Measurements from ENCODE around the gene NDUFA11. TPM values are rescaled to one million over a fixed set of nuclear protein-coding genes. Genes with fewer than 3 reads are reported as not detected.

Gene NDUFA11
- total and polyA plus RNA-seq, 3 experiments from 2014 or later, result 216 to 399 (median 232) TPM

DNA sequence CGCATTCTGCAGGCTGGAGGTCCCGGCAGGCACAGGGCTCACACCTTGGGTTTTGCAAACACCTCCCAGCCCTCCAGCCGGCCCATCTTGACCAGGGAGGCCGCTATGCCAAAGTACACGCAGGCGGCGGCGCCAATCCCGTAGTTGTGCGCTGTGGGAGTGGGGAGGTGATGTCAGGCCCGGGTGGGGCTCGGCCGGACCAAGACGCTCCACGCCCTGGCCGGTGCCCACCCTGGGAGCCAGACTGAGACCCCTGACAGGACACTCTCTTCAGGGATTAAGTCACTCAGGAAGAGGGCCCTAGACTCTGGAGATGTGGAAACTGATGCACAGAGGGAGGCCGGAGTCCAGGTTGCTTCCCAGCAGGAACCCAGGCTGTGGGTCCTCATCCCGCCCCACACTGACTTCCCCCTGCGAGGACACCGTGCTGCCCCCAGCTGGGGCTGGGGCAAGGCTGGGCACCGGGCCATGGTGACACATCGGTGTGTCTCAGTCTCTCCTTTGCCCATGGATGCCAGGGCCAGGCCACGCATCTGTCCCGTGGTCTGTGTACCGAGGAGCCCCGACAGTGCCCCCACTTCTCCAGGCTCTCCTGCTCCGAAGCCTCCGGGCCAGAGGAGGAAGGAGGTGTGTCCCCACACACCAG, 8.8 kb downstream of the NDUFA11 start:
- peaks cover 0 to 6% of the 10 kb centered on the region in 2 donors for H3K27me3 Mint-ChIP-seq
- Histone ChIP-seq H3K36me3 (ENCODE audit: insufficient read depth, low read length) (no peaks in the 10 kb centered on the region), H3K9me3 (ENCODE audit: low read length) (no peaks in the 10 kb centered on the region), H3K4me1 (ENCODE audit: insufficient read depth, low read length) (no peaks in the 10 kb centered on the region), H3K27me3 (ENCODE audit: insufficient read depth, low read length, poor library complexity, severe bottlenecking) (no peaks in the 10 kb centered on the region), H3K4me3 (ENCODE audit: low read length) (no peak overlapping the region), H3K27ac (ENCODE audit: low read depth, low read length) (no peak overlapping the region)
- ChIA-PET CTCF (no interaction called here), POLR2A (no interaction called here)
- H3K36me3 Mint-ChIP-seq, result peaks cover 0 to 32% (median 0%) of the 10 kb centered on the region in 3 donors
- DNase-seq, result no peak
- peaks cover 0 to 5% (median 2%) of the 10 kb centered on the region in 3 donors for H3K4me1 Mint-ChIP-seq
- H3K9me3 Mint-ChIP-seq, result no peaks in the 10 kb centered on the region
- no peak overlapping the region for H3K4me3 Mint-ChIP-seq
- no peak overlapping the region for H3K27ac Mint-ChIP-seq

DNA sequence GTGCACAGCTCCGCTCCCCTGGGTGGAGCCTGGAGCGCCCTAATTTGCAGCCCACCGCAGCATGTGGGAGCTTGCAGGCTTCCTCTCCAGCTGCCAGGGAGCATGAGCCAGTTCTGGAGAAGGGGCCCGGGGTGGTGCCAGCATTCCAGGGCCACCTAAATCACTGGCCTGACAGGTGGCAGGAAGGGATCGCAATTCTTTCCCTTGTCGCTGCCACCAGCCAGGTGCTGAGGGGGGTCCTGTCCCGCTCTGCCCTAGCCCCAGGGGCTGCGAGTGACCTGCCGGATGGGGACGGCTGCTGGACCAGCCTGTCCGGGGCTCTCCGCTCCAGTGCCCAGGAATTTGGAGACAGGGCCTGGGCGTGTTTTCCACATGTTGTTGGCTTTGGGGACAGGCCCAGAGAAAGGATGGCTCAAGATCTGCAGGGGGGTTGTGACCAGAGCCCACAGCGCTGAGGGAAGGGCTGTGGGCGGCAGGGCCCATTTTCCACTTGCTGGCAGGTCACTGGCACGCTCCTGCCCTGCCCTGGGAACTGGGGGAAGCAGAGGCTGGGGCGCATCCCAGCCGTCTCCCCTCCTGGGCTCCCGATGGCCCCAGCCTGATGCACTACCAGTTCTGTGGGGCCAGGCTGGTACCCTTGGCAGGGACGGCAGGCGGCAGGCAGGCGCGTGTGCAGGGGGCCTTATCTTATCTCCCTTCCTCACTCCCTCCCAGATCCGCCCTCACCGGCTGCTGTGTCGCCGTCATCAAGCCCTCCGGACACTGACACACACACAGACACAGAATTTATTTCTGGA, 9.5 kb downstream of the NDUFA11 start:
- no peak overlapping the region for H3K4me3 Mint-ChIP-seq
- H3K36me3 Mint-ChIP-seq, result peaks cover 0 to 32% (median 0%) of the 10 kb centered on the region in 3 donors
- H3K27me3 Mint-ChIP-seq, result peaks cover 4 to 6% of the 10 kb centered on the region in 2 donors
- ChIA-PET POLR2A (no interaction called here), CTCF (interaction anchor here (1.3 kb wide), 1 partner anchor 9 kb away, joined by 4 read pairs; the partner anchor contains the start of gene NDUFA11)
- H3K4me1 Mint-ChIP-seq, result peaks cover 0 to 5% (median 2%) of the 10 kb centered on the region in 3 donors
- no peak overlapping the region for H3K27ac ChIP-seq (ENCODE audit: low read depth, low read length)
- no peaks in the 10 kb centered on the region for H3K4me1 ChIP-seq (ENCODE audit: insufficient read depth, low read length)
- H3K27ac Mint-ChIP-seq, result no peak overlapping the region
- no peaks in the 10 kb centered on the region for H3K27me3 ChIP-seq (ENCODE audit: insufficient read depth, low read length, poor library complexity, severe bottlenecking)
- H3K4me3 ChIP-seq (ENCODE audit: low read length), result no peak overlapping the region
- H3K36me3 ChIP-seq (ENCODE audit: insufficient read depth, low read length), result no peaks in the 10 kb centered on the region
- no peak for DNase-seq
- no peaks in the 10 kb centered on the region for H3K9me3 ChIP-seq (ENCODE audit: low read length)
- H3K9me3 Mint-ChIP-seq, result no peaks in the 10 kb centered on the region

GRCh38 chr19:5893296-5893903, 10.2 kb downstream of the NDUFA11 start:
- Mint-ChIP-seq H3K27ac (peak overlapping the region in 1 of 8 donors; percentile 14), H3K9me3 (no peaks in the 10 kb centered on the region), H3K27me3 (peaks cover 4 to 6% of the 10 kb centered on the region in 2 donors), H3K36me3 (peaks cover 0 to 32% (median 0%) of the 10 kb centered on the region in 3 donors), H3K4me3 (no peak overlapping the region), H3K4me1 (peaks cover 0 to 5% (median 2%) of the 10 kb centered on the region in 3 donors)
- Histone ChIP-seq H3K4me1 (ENCODE audit: insufficient read depth, low read length) (no peaks in the 10 kb centered on the region), H3K9me3 (ENCODE audit: low read length) (no peaks in the 10 kb centered on the region), H3K4me3 (ENCODE audit: low read length) (no peak overlapping the region), H3K27me3 (ENCODE audit: insufficient read depth, low read length, poor library complexity, severe bottlenecking) (no peaks in the 10 kb centered on the region), H3K36me3 (ENCODE audit: insufficient read depth, low read length) (no peaks in the 10 kb centered on the region), H3K27ac (ENCODE audit: low read depth, low read length) (no peak overlapping the region)
- no peak for DNase-seq
- POLR2A ChIA-PET, result no interaction called here
- CTCF ChIA-PET, result interaction anchor here (0.6 to 1.3 kb wide), 2 partner anchors 10 to 92 kb away, joined by 3 to 4 read pairs; partner anchors contain the start of gene NDUFA11

DNA sequence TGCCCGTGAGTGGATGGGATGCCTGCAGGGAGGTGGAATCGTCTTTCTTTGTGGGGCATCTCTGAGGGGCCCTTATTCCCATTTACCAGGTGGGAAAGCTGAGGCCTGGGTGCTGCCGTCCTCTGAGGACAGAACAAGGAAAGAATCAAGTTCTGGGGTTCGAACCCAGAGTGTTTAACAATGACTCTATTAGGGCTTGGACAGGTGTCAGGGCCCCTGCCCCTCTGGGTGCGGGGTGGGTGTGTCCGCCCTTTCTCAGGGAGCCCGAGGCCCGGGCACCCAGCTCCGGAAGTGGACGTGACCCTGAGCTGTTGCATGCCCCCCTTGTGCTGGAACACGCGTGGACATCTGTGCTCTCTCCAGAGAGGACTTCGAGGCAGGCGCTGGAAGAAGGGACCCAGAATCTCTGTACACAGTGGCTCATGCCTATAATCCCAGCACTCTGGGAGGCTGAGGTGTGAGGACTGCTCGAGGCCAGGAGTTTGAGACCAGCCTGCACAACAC, 10.8 kb downstream of the NDUFA11 start:
- H3K9me3 Mint-ChIP-seq, result no peaks in the 10 kb centered on the region
- H3K4me1 Mint-ChIP-seq, result peaks cover 0 to 2% (median 2%) of the 10 kb centered on the region in 3 donors
- Histone ChIP-seq H3K36me3 (ENCODE audit: insufficient read depth, low read length) (no peaks in the 10 kb centered on the region), H3K27ac (ENCODE audit: low read depth, low read length) (no peak overlapping the region), H3K4me1 (ENCODE audit: insufficient read depth, low read length) (no peaks in the 10 kb centered on the region), H3K4me3 (ENCODE audit: low read length) (no peak overlapping the region), H3K9me3 (ENCODE audit: low read length) (no peaks in the 10 kb centered on the region), H3K27me3 (ENCODE audit: insufficient read depth, low read length, poor library complexity, severe bottlenecking) (no peaks in the 10 kb centered on the region)
- peaks cover 0 to 30% (median 0%) of the 10 kb centered on the region in 3 donors for H3K36me3 Mint-ChIP-seq
- H3K4me3 Mint-ChIP-seq, result no peak overlapping the region
- peak overlapping the region in 1 of 8 donors; percentile 77 for H3K27ac Mint-ChIP-seq
- H3K27me3 Mint-ChIP-seq, result peaks cover 5 to 7% of the 10 kb centered on the region in 2 donors
- CTCF ChIA-PET, result interaction anchor here (0.6 to 1.3 kb wide), 2 partner anchors 10 to 91 kb away, joined by 3 to 4 read pairs; partner anchors contain the start of gene NDUFA11
- POLR2A ChIA-PET, result no interaction called here
- no peak for DNase-seq

- CTCF ChIA-PET, result interaction anchor here (1.3 kb wide), 1 partner anchor 11 kb away, joined by 4 read pairs; the partner anchor contains the start of gene NDUFA11
- Histone ChIP-seq H3K4me1 (ENCODE audit: insufficient read depth, low read length) (no peaks in the 10 kb centered on the region), H3K27ac (ENCODE audit: low read depth, low read length) (no peak overlapping the region), H3K27me3 (ENCODE audit: insufficient read depth, low read length, poor library complexity, severe bottlenecking) (no peaks in the 10 kb centered on the region), H3K36me3 (ENCODE audit: insufficient read depth, low read length) (no peaks in the 10 kb centered on the region), H3K4me3 (ENCODE audit: low read length) (no peak overlapping the region), H3K9me3 (ENCODE audit: low read length) (no peaks in the 10 kb centered on the region)
- H3K36me3 Mint-ChIP-seq, result peaks cover 0 to 27% (median 0%) of the 10 kb centered on the region in 3 donors
- no peak overlapping the region for H3K4me3 Mint-ChIP-seq
- H3K27me3 Mint-ChIP-seq, result peaks cover 4 to 7% of the 10 kb centered on the region in 2 donors
- POLR2A ChIA-PET, result interaction anchor here (1.9 kb wide), 1 partner anchor 12 kb away, joined by 9 read pairs; the partner anchor contains the start of gene VMAC
- peak overlapping the region in 1 of 8 donors; percentile 77 for H3K27ac Mint-ChIP-seq
- H3K9me3 Mint-ChIP-seq, result no peaks in the 10 kb centered on the region
- DNase-seq, result no peak
- H3K4me1 Mint-ChIP-seq, result peaks cover 0 to 2% (median 2%) of the 10 kb centered on the region in 3 donors
These were observed 11.4 kb downstream of the NDUFA11 start for GRCh38 chr19:5891938-5892771.

DNA sequence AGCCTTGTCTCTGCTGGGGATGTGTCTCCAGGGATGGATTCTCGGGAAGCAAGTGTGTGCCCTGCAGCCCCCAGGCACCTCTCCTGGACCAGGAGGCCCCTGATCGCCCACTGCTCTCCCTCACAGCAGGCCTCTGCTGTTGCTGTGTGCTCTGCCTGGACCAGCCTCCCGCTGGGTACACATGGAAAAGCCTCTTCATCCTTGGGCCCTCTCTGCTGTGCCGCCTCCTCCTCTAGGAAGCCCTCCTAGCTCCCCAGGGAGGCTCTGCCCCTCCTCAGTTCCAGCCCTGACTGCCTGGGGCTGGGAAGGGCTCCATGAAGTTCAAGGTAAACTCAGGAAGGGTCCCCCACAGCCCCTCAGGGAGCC, 12.0 kb downstream of the NDUFA11 start:
- peaks cover 6 to 7% of the 10 kb centered on the region in 2 donors for H3K27me3 Mint-ChIP-seq
- no peak overlapping the region for H3K27ac Mint-ChIP-seq
- no peak overlapping the region for H3K4me3 Mint-ChIP-seq
- Histone ChIP-seq H3K4me1 (ENCODE audit: insufficient read depth, low read length) (no peaks in the 10 kb centered on the region), H3K4me3 (ENCODE audit: low read length) (no peak overlapping the region), H3K27ac (ENCODE audit: low read depth, low read length) (no peak overlapping the region), H3K27me3 (ENCODE audit: insufficient read depth, low read length, poor library complexity, severe bottlenecking) (no peaks in the 10 kb centered on the region), H3K9me3 (ENCODE audit: low read length) (no peaks in the 10 kb centered on the region), H3K36me3 (ENCODE audit: insufficient read depth, low read length) (no peaks in the 10 kb centered on the region)
- peaks cover 0 to 2% (median 2%) of the 10 kb centered on the region in 3 donors for H3K4me1 Mint-ChIP-seq
- H3K9me3 Mint-ChIP-seq, result no peaks in the 10 kb centered on the region
- CTCF ChIA-PET, result no interaction called here
- peaks cover 0 to 22% (median 0%) of the 10 kb centered on the region in 3 donors for H3K36me3 Mint-ChIP-seq
- POLR2A ChIA-PET, result interaction anchor here (1.9 kb wide), 1 partner anchor 13 kb away, joined by 9 read pairs; the partner anchor contains the start of gene VMAC
- DNase-seq, result no peak

GRCh38 chr19:5890099-5890498, 13.5 kb downstream of the NDUFA11 start:
- DNase-seq, result no peak
- Histone ChIP-seq H3K4me3 (ENCODE audit: low read length) (no peak overlapping the region), H3K27ac (ENCODE audit: low read depth, low read length) (no peak overlapping the region), H3K4me1 (ENCODE audit: insufficient read depth, low read length) (no peaks in the 10 kb centered on the region), H3K36me3 (ENCODE audit: insufficient read depth, low read length) (no peaks in the 10 kb centered on the region), H3K27me3 (ENCODE audit: insufficient read depth, low read length, poor library complexity, severe bottlenecking) (no peaks in the 10 kb centered on the region), H3K9me3 (ENCODE audit: low read length) (no peaks in the 10 kb centered on the region)
- no peak overlapping the region for H3K27ac Mint-ChIP-seq
- peaks cover 0 to 9% (median 0%) of the 10 kb centered on the region in 3 donors for H3K36me3 Mint-ChIP-seq
- CTCF ChIA-PET, result no interaction called here
- no peaks in the 10 kb centered on the region for H3K9me3 Mint-ChIP-seq
- H3K4me3 Mint-ChIP-seq, result no peak overlapping the region
- H3K27me3 Mint-ChIP-seq, result peaks cover 6 to 11% of the 10 kb centered on the region in 2 donors
- POLR2A ChIA-PET, result interaction anchor here (0.7 kb wide), 1 partner anchor 131 kb away, joined by 4 read pairs; no protein-coding TSS in a partner anchor
- H3K4me1 Mint-ChIP-seq, result peaks cover 0 to 2% (median 0%) of the 10 kb centered on the region in 3 donors

All from CD8-positive, alpha-beta memory T cell (primary cell).